NCI-H524 (cell line): ENCODE measurements around the gene SLC40A1.

Experiments used
- DNase-seq, 2 experiments: peaks; one replicate each; lab custom pipeline; 2025; lab: John Stamatoyannopoulos, UW

The SLC40A1 gene

GRCh38 chr2:189601043-189601442 lies 20.5 kb upstream of the SLC40A1 start:
- no peak for DNase-seq

- no peak for DNase-seq
Observed at GRCh38 chr2:189599245-189599644, 18.7 kb upstream of the SLC40A1 start.

GRCh38 chr2:189595417-189595816 lies 14.8 kb upstream of the SLC40A1 start:
- DNase-seq, result no peak

- DNase-seq, result no peak
Observed at GRCh38 chr2:189594305-189594704, 13.7 kb upstream of the SLC40A1 start.

- no peak for DNase-seq
Observed at GRCh38 chr2:189593115-189593514, 12.5 kb upstream of the SLC40A1 start.

- DNase-seq, result no peak
Observed at GRCh38 chr2:189592353-189592984, 11.9 kb upstream of the SLC40A1 start.

GRCh38 chr2:189587780-189588179 lies 7.2 kb upstream of the SLC40A1 start:
- no peak for DNase-seq

- no peak for DNase-seq
Observed at GRCh38 chr2:189585226-189585756, 4.7 kb upstream of the SLC40A1 start.

- no peak for DNase-seq
Observed at GRCh38 chr2:189584686-189585085, 4.1 kb upstream of the SLC40A1 start.

- no peak for DNase-seq
Observed at GRCh38 chr2:189583227-189584198, 2.9 kb upstream of the SLC40A1 start.

- no peak for DNase-seq
Observed at GRCh38 chr2:189582809-189583192, 2.2 kb upstream of the SLC40A1 start.

- no peak for DNase-seq
Observed at GRCh38 chr2:189582140-189582808, 1.7 kb upstream of the SLC40A1 start.

GRCh38 chr2:189581354-189582139 lies 961 bp upstream of the SLC40A1 start:
- DNase-seq, result no peak

GRCh38 chr2:189580241-189580651 lies 340 bp downstream of the SLC40A1 start:
- peak in 1 of 2 experiments; percentile 62 for DNase-seq

- no peak for DNase-seq
Observed at GRCh38 chr2:189579585-189580186, 900 bp downstream of the SLC40A1 start.

GRCh38 chr2:189578272-189578950 lies 2.2 kb downstream of the SLC40A1 start:
- no peak for DNase-seq

- no peak for DNase-seq
Observed at GRCh38 chr2:189577121-189577520, 3.5 kb downstream of the SLC40A1 start.

GRCh38 chr2:189576396-189576795 lies 4.2 kb downstream of the SLC40A1 start:
- no peak for DNase-seq

GRCh38 chr2:189574793-189575475 lies 5.7 kb downstream of the SLC40A1 start:
- DNase-seq, result no peak

- no peak for DNase-seq
Observed at GRCh38 chr2:189570570-189571031, 10.0 kb downstream of the SLC40A1 start.
